Naive thymus-derived CD4-positive, alpha-beta T cell (primary cell): ENCODE measurements around the gene MAP3K19. TPM values are rescaled to one million over a fixed set of nuclear protein-coding genes. Genes with fewer than 3 reads are reported as not detected.

ENCODE experiments used
- ATAC-seq: fragments of 150-1000 bp; cut with Tn5 transposase; 2 replicates; pipeline ENCODE4 v1.10.0; 2021; ENCODE audit warnings: mild to moderate bottlenecking, moderate library complexity
- CTCF ChIA-PET: fragments of 350-600 bp; sonication (Branson Sonifier 250); formaldehyde crosslinking; loops from one replicate; lab custom pipeline; 2021; ENCODE audit warnings: antibody characterized with exemption; lab: Charles Lee
- POLR2A ChIA-PET: fragments of 350-600 bp; sonication (Branson Sonifier 250); formaldehyde crosslinking; loops from one replicate; lab custom pipeline; 2021; ENCODE audit warnings: antibody characterized with exemption, inconsistent platforms; lab: Charles Lee
- DNase-seq, 9 donors: peaks; one replicate each; pipeline versions ENCODE4 v3.0.0 to v3.0.0-alpha.2; 2020 to 2022; ENCODE audit warnings: mixed read lengths in 1 of 9
- H3K27ac ChIP-seq: one replicate; pipeline ENCODE4 v1.7.0; 2013; ENCODE audit warnings: mild to moderate bottlenecking, low read depth, low read length, moderate library complexity
- H3K27me3 ChIP-seq, 2 donors: one replicate each; pipeline ENCODE4 v1.7.0; 2013; ENCODE audit warnings: low read length in 2 of 2, mild to moderate bottlenecking in 2 of 2, moderate library complexity in 2 of 2; ENCODE audit not compliant: control insufficient read depth in 2 of 2, insufficient read depth in 2 of 2
- H3K36me3 ChIP-seq, 3 experiments: 1 replicate in 2 of 3; 2 replicates in 1 of 3; pipeline ENCODE4 v1.7.0; 2013; ENCODE audit warnings: low read length in 3 of 3, mild to moderate bottlenecking in 3 of 3, moderate library complexity in 1 of 3; ENCODE audit not compliant: insufficient read depth in 3 of 3, control insufficient read depth in 2 of 3
- H3K4me1 ChIP-seq, 2 donors: one replicate each; pipeline ENCODE4 v1.7.0; 2013; ENCODE audit warnings: low read length in 2 of 2, mild to moderate bottlenecking in 2 of 2, moderate library complexity in 1 of 2; ENCODE audit not compliant: control insufficient read depth in 2 of 2, insufficient read depth in 2 of 2
- H3K4me3 ChIP-seq: 2 replicates; pipeline ENCODE4 v1.7.0; 2013; ENCODE audit warnings: mild to moderate bottlenecking, low read length
- H3K9me3 ChIP-seq, 3 experiments: 1 replicate in 2 of 3; 2 replicates in 1 of 3; pipeline ENCODE4 v1.7.0; 2013; ENCODE audit warnings: low read length in 3 of 3; ENCODE audit not compliant: control insufficient read depth in 2 of 3
- H3K27ac Mint-ChIP-seq, 9 donors: one replicate each; pipeline ENCODE4 v1.8.0; 2020 to 2022; ENCODE audit warnings: mixed read lengths in 9 of 9, mild to moderate bottlenecking in 8 of 9, moderate library complexity in 5 of 9, inconsistent platforms in 2 of 9
- H3K27me3 Mint-ChIP-seq, 5 donors: one replicate each; pipeline ENCODE4 v1.8.0; 2021 to 2022; ENCODE audit warnings: mixed read lengths in 5 of 5, mild to moderate bottlenecking in 1 of 5
- H3K36me3 Mint-ChIP-seq, 5 donors: one replicate each; pipeline ENCODE4 v1.8.0; 2020 to 2022; ENCODE audit warnings: mixed read lengths in 5 of 5, mild to moderate bottlenecking in 3 of 5, inconsistent platforms in 1 of 5
- H3K4me1 Mint-ChIP-seq, 7 donors: one replicate each; pipeline ENCODE4 v1.8.0; 2020 to 2022; ENCODE audit warnings: mixed read lengths in 7 of 7, mild to moderate bottlenecking in 3 of 7, inconsistent platforms in 1 of 7
- H3K4me3 Mint-ChIP-seq, 10 donors: one replicate each; pipeline ENCODE4 v1.8.0; 2020 to 2022; ENCODE audit warnings: mild to moderate bottlenecking in 10 of 10, mixed read lengths in 10 of 10, moderate library complexity in 6 of 10, inconsistent platforms in 2 of 10
- H3K9me3 Mint-ChIP-seq, 11 donors: one replicate each; pipeline ENCODE4 v1.8.0; 2020 to 2022; ENCODE audit warnings: mixed read lengths in 11 of 11, mild to moderate bottlenecking in 4 of 11, inconsistent platforms in 1 of 11, moderate library complexity in 1 of 11
- intact Hi-C, 2 donors: fragments of 100-400 bp; cut with micrococcal nuclease; formaldehyde crosslinking; loops; one replicate each; pipeline ENCODE4 v1.15.1; 2023
- polyA plus RNA-seq, 2 donors: library from polyadenylated mRNA; unstranded; fragments of 300-500 nt; fragmentation: Illumina TruSeq; gene quantifications; one replicate each; pipeline ENCODE4 v1.2.3, GENCODE V29; 2021
- total RNA-seq, 6 experiments: library from RNA in 5 of 6; stranded (reverse) in 5 of 6; gene quantifications; 1 replicate in 5 of 6; 2 replicates in 1 of 6; pipeline ENCODE4 v1.2.3 and lab custom pipeline; 2021 to 2026

MAP3K19 gene
- total RNA-seq = under 1 TPM in 1 of 5 experiments, not detected in 4; 0.64 TPM
- polyA plus RNA-seq = not detected
- total RNA-seq (lab: John Stamatoyannopoulos, UW) = not detected

- ChIA-PET CTCF (interaction anchor here (1.5 kb wide), 1 partner anchor 43 kb away, joined by 4 read pairs; no protein-coding TSS in a partner anchor), POLR2A (interaction anchor here (1.1 kb wide), 1 partner anchor 484 kb away, joined by 5 read pairs; the partner anchor contains the start of genes R3HDM1 and ZRANB3)
- no peaks in the 10 kb centered on the region for H3K4me1 ChIP-seq
- no peaks in the 10 kb centered on the region for H3K27me3 ChIP-seq
- intact Hi-C loops = no loop called here
- H3K9me3 Mint-ChIP-seq = peaks cover 0 to 2% (median 0%) of the 10 kb centered on the region in 11 donors
- H3K27ac Mint-ChIP-seq = no peak within 1 kb of the TSS
- H3K4me1 Mint-ChIP-seq = peaks cover 4 to 14% (median 10%) of the 10 kb centered on the region in 7 donors
- H3K27me3 Mint-ChIP-seq = peaks cover 0 to 13% (median 7%) of the 10 kb centered on the region in 5 donors
- H3K36me3 ChIP-seq = no peaks in the 10 kb centered on the region
- H3K4me3 Mint-ChIP-seq = no peak within 1 kb of the TSS
- DNase-seq = no peak
- H3K36me3 Mint-ChIP-seq = peaks cover 0 to 3% (median 0%) of the 10 kb centered on the region in 5 donors
- H3K4me3 ChIP-seq = no peak within 1 kb of the TSS
- no peak for ATAC-seq
- H3K27ac ChIP-seq = no peak within 1 kb of the TSS
- no peaks in the 10 kb centered on the region for H3K9me3 ChIP-seq
Observed at GRCh38 chr2:135047300-135047699, at the start of gene MAP3K19. Gene MAP3K19 (minus strand): TSS chr2:135047447. CDS start chr2:135024647, 22,800 bp downstream.

GRCh38 chr2:135096665-135097446, 49.6 kb upstream of the MAP3K19 start:
- Mint-ChIP-seq H3K27ac (peak overlapping the region in 1 of 9 donors; percentile 1), H3K27me3 (no peaks in the 10 kb centered on the region), H3K9me3 (peaks cover 0 to 2% (median 0%) of the 10 kb centered on the region in 11 donors), H3K4me3 (no peak overlapping the region), H3K36me3 (peaks cover 18 to 67% (median 50%) of the 10 kb centered on the region in 5 donors), H3K4me1 (peaks cover 7 to 36% (median 20%) of the 10 kb centered on the region in 7 donors)
- no peak overlapping the region for H3K4me3 ChIP-seq
- POLR2A ChIA-PET = interaction anchor here (0.6 kb wide), 1 partner anchor 1283 kb away, joined by 3 read pairs; no protein-coding TSS in a partner anchor
- H3K27ac ChIP-seq = no peak overlapping the region
- H3K9me3 ChIP-seq = no peaks in the 10 kb centered on the region
- H3K27me3 ChIP-seq = no peaks in the 10 kb centered on the region
- H3K36me3 ChIP-seq = peaks cover 0 to 38% (median 0%) of the 10 kb centered on the region in 3 experiments
- CTCF ChIA-PET = no interaction called here
- intact Hi-C loops = no loop called here
- no peaks in the 10 kb centered on the region for H3K4me1 ChIP-seq
- DNase-seq = no peak
- no peak for ATAC-seq

- Mint-ChIP-seq H3K9me3 (no peaks in the 10 kb centered on the region), H3K27ac (no peak overlapping the region), H3K4me1 (peaks cover 7 to 41% (median 19%) of the 10 kb centered on the region in 7 donors), H3K27me3 (no peaks in the 10 kb centered on the region), H3K36me3 (peaks cover 19 to 67% (median 43%) of the 10 kb centered on the region in 5 donors), H3K4me3 (no peak overlapping the region)
- Histone ChIP-seq H3K27me3 (no peaks in the 10 kb centered on the region), H3K36me3 (peaks cover 0 to 39% (median 0%) of the 10 kb centered on the region in 3 experiments), H3K4me3 (no peak overlapping the region), H3K9me3 (no peaks in the 10 kb centered on the region), H3K4me1 (no peaks in the 10 kb centered on the region), H3K27ac (no peak overlapping the region)
- DNase-seq = no peak
- POLR2A ChIA-PET = no interaction called here
- CTCF ChIA-PET = no interaction called here
- intact Hi-C loops = no loop called here
- ATAC-seq = no peak
Observed at GRCh38 chr2:135095591-135095990, 48.3 kb upstream of the MAP3K19 start.

- intact Hi-C loops = no loop called here
- DNase-seq (no peak), ATAC-seq (no peak)
- Mint-ChIP-seq H3K9me3 (peaks cover 0 to 2% (median 0%) of the 10 kb centered on the region in 11 donors), H3K27ac (no peak overlapping the region), H3K36me3 (peaks cover 19 to 62% (median 43%) of the 10 kb centered on the region in 5 donors), H3K4me3 (no peak overlapping the region), H3K4me1 (peaks cover 4 to 33% (median 13%) of the 10 kb centered on the region in 7 donors), H3K27me3 (no peaks in the 10 kb centered on the region)
- Histone ChIP-seq H3K36me3 (peaks cover 0 to 43% (median 0%) of the 10 kb centered on the region in 3 experiments), H3K4me3 (no peak overlapping the region), H3K9me3 (no peaks in the 10 kb centered on the region), H3K4me1 (no peaks in the 10 kb centered on the region), H3K27ac (no peak overlapping the region), H3K27me3 (no peaks in the 10 kb centered on the region)
- ChIA-PET CTCF (no interaction called here), POLR2A (no interaction called here)
Observed at GRCh38 chr2:135094508-135094907, 47.3 kb upstream of the MAP3K19 start.

GRCh38 chr2:135093670-135094330, 46.6 kb upstream of the MAP3K19 start:
- no peak overlapping the region for H3K4me3 ChIP-seq
- Mint-ChIP-seq H3K4me1 (peaks cover 4 to 26% (median 12%) of the 10 kb centered on the region in 7 donors), H3K9me3 (peaks cover 0 to 7% (median 0%) of the 10 kb centered on the region in 11 donors), H3K27me3 (no peaks in the 10 kb centered on the region), H3K36me3 (peaks cover 19 to 62% (median 45%) of the 10 kb centered on the region in 5 donors), H3K4me3 (no peak overlapping the region), H3K27ac (no peak overlapping the region)
- ChIA-PET CTCF (no interaction called here), POLR2A (no interaction called here)
- no peaks in the 10 kb centered on the region for H3K4me1 ChIP-seq
- ATAC-seq (no peak), DNase-seq (no peak)
- intact Hi-C loops = no loop called here
- H3K27ac ChIP-seq = no peak overlapping the region
- H3K36me3 ChIP-seq = peaks cover 0 to 44% (median 0%) of the 10 kb centered on the region in 3 experiments
- no peaks in the 10 kb centered on the region for H3K27me3 ChIP-seq
- H3K9me3 ChIP-seq = no peaks in the 10 kb centered on the region

- POLR2A ChIA-PET = no interaction called here
- Mint-ChIP-seq H3K27me3 (no peaks in the 10 kb centered on the region), H3K4me1 (peaks cover 4 to 25% (median 11%) of the 10 kb centered on the region in 7 donors), H3K9me3 (peaks cover 0 to 7% (median 0%) of the 10 kb centered on the region in 11 donors), H3K4me3 (no peak overlapping the region), H3K36me3 (peaks cover 19 to 62% (median 46%) of the 10 kb centered on the region in 5 donors), H3K27ac (peak overlapping the region in 1 of 9 donors; percentile 10)
- CTCF ChIA-PET = no interaction called here
- DNase-seq = no peak
- Histone ChIP-seq H3K36me3 (peaks cover 0 to 44% (median 0%) of the 10 kb centered on the region in 3 experiments), H3K27me3 (no peaks in the 10 kb centered on the region), H3K9me3 (no peaks in the 10 kb centered on the region), H3K27ac (no peak overlapping the region), H3K4me3 (no peak overlapping the region), H3K4me1 (no peaks in the 10 kb centered on the region)
- no peak for ATAC-seq
- intact Hi-C loops = no loop called here
Observed at GRCh38 chr2:135093193-135093592, 45.9 kb upstream of the MAP3K19 start.
